ENCODE results near the gene ADAMTSL1.

ADAMTSL1 gene

GRCh38 chr9:18463991-18464390 is 10.0 kb upstream of the ADAMTSL1 start:
- DNase-seq = no peak

GRCh38 chr9:18466101-18466500 is 7.9 kb upstream of the ADAMTSL1 start:
- DNase-seq = no peak

- no peak for DNase-seq
These were observed 6.3 kb upstream of the ADAMTSL1 start for GRCh38 chr9:18467696-18468095.

- no peak for DNase-seq
These were observed 1.5 kb upstream of the ADAMTSL1 start for GRCh38 chr9:18472435-18472834.

GRCh38 chr9:18472841-18473251 is 1.1 kb upstream of the ADAMTSL1 start:
- no peak for DNase-seq

GRCh38 chr9:18474783-18475182 is 830 bp downstream of the ADAMTSL1 start:
- no peak for DNase-seq

GRCh38 chr9:18477121-18477660 is 3.2 kb downstream of the ADAMTSL1 start:
- DNase-seq = no peak

GRCh38 chr9:18477719-18478118 is 3.8 kb downstream of the ADAMTSL1 start:
- DNase-seq = no peak

GRCh38 chr9:18478501-18479361 is 4.8 kb downstream of the ADAMTSL1 start:
- DNase-seq = no peak

GRCh38 chr9:18479405-18479804 is 5.5 kb downstream of the ADAMTSL1 start:
- DNase-seq = no peak

GRCh38 chr9:18480662-18481093 is 6.7 kb downstream of the ADAMTSL1 start:
- DNase-seq = no peak

- no peak for DNase-seq
These were observed 8.4 kb downstream of the ADAMTSL1 start for GRCh38 chr9:18482371-18482770.

GRCh38 chr9:18485714-18486113 is 11.8 kb downstream of the ADAMTSL1 start:
- no peak for DNase-seq

GRCh38 chr9:18487611-18488010 is 13.7 kb downstream of the ADAMTSL1 start:
- no peak for DNase-seq

- DNase-seq = no peak
These were observed 14.9 kb downstream of the ADAMTSL1 start for GRCh38 chr9:18488886-18489285.

- DNase-seq = no peak
These were observed 15.9 kb downstream of the ADAMTSL1 start for GRCh38 chr9:18489861-18490260.

- DNase-seq = no peak
These were observed 16.9 kb downstream of the ADAMTSL1 start for GRCh38 chr9:18490641-18491370.

- DNase-seq = no peak
These were observed 18.7 kb downstream of the ADAMTSL1 start for GRCh38 chr9:18492612-18493011.

GRCh38 chr9:18493451-18493993 is 19.6 kb downstream of the ADAMTSL1 start:
- DNase-seq = no peak

GRCh38 chr9:18495065-18495464 is 21.1 kb downstream of the ADAMTSL1 start:
- no peak for DNase-seq

GRCh38 chr9:18496256-18497000 is 22.5 kb downstream of the ADAMTSL1 start:
- no peak for DNase-seq

- no peak for DNase-seq
These were observed 25.1 kb downstream of the ADAMTSL1 start for GRCh38 chr9:18499062-18499461.

GRCh38 chr9:18499980-18500379 is 26.0 kb downstream of the ADAMTSL1 start:
- no peak for DNase-seq

Data from activated naive CD4-positive, alpha-beta T cell treated with Interleukin-2 at 50 U/mL for 16 hours (primary cell).